HG03439 (cell line): ENCODE data around the gene RNGTT.

Experiments used
- ATAC-seq: cut with Tn5 transposase; IDR thresholded peaks from one replicate; pipeline ENCODE4 v1.9.1; 2021; ENCODE audit warnings: mild to moderate bottlenecking, moderate library complexity; ENCODE audit not compliant: unreplicated experiment

RNGTT gene

GRCh38 chr6:88616380-88616779, 347.0 kb downstream of the RNGTT start:
- ATAC-seq, result no peak

GRCh38 chr6:88614316-88614877, 349.0 kb downstream of the RNGTT start:
- ATAC-seq, result no peak

- ATAC-seq, result no peak
Observed at GRCh38 chr6:88612631-88613030, 350.8 kb downstream of the RNGTT start.

- ATAC-seq, result no peak
Observed at GRCh38 chr6:88611721-88612120, 351.7 kb downstream of the RNGTT start.

GRCh38 chr6:88609983-88610382, 353.4 kb downstream of the RNGTT start:
- no peak for ATAC-seq

GRCh38 chr6:88605271-88605670, 358.1 kb downstream of the RNGTT start:
- no peak for ATAC-seq

GRCh38 chr6:88599571-88599970, 363.8 kb downstream of the RNGTT start:
- no peak for ATAC-seq

- ATAC-seq, result no peak
Observed at GRCh38 chr6:88596801-88597200, 366.6 kb downstream of the RNGTT start.

- ATAC-seq, result no peak
Observed at GRCh38 chr6:88588938-88589337, 374.5 kb downstream of the RNGTT start.

- ATAC-seq, result no peak
Observed at GRCh38 chr6:88587150-88587520, 376.3 kb downstream of the RNGTT start.

- ATAC-seq, result no peak
Observed at GRCh38 chr6:88586371-88587149, 376.9 kb downstream of the RNGTT start.

- ATAC-seq, result no peak
Observed at GRCh38 chr6:88585276-88585692, 378.1 kb downstream of the RNGTT start.

- no peak for ATAC-seq
Observed at GRCh38 chr6:88584581-88585275, 378.7 kb downstream of the RNGTT start.

- ATAC-seq, result no peak
Observed at GRCh38 chr6:88577461-88577860, 386.0 kb downstream of the RNGTT start.

- no peak for ATAC-seq
Observed at GRCh38 chr6:88575536-88575935, 387.9 kb downstream of the RNGTT start.

- no peak for ATAC-seq
Observed at GRCh38 chr6:88574651-88575050, 388.8 kb downstream of the RNGTT start.

GRCh38 chr6:88574031-88574430, 389.4 kb downstream of the RNGTT start:
- ATAC-seq, result no peak

- no peak for ATAC-seq
Observed at GRCh38 chr6:88573561-88573960, 389.9 kb downstream of the RNGTT start.

GRCh38 chr6:88572449-88573139, 390.8 kb downstream of the RNGTT start:
- no peak for ATAC-seq

- ATAC-seq, result no peak
Observed at GRCh38 chr6:88569959-88570358, 393.5 kb downstream of the RNGTT start.

GRCh38 chr6:88567696-88568095, 395.7 kb downstream of the RNGTT start:
- no peak for ATAC-seq
